ENCODE measurements around the gene YARS1.

DNA sequence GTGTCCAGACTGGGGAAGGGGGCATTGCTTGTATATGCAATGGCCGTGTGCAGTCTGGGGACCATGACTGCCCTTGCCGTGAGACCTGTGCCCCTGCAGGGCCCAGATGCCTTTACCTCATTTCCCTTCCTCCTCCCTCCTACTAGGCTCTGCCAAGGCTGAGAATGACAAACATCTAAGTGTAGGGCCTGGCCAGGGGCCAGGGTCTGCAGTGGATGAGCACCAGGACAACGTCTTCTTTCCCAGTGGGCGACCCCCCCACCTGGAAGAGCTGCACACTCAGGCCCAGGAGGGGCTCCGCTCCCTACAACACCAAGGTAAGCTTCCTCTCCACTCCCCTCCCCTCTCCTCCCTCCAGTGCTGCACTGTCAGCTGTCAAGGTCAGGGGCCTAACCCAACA, 49.5 kb downstream of the YARS1 start:
- TF ChIP-seq RFX5 (IDR thresholded peaks at IDR 0.05) (no peak), BHLHE40 (IDR thresholded peaks at IDR 0.05; ENCODE audit: low read depth, low read length) (no peak), CHD4 (IDR thresholded peaks at IDR 0.05; ENCODE audit: borderline replicate concordance) (no peak)
- TF ChIP-seq, protein P1, sequence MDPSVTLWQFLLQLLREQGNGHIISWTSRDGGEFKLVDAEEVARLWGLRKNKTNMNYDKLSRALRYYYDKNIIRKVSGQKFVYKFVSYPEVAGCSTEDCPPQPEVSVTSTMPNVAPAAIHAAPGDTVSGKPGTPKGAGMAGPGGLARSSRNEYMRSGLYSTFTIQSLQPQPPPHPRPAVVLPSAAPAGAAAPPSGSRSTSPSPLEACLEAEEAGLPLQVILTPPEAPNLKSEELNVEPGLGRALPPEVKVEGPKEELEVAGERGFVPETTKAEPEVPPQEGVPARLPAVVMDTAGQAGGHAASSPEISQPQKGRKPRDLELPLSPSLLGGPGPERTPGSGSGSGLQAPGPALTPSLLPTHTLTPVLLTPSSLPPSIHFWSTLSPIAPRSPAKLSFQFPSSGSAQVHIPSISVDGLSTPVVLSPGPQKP (IDR thresholded peaks at IDR 0.05; ENCODE audit: low read depth, low read length): no peak
- TF ChIP-seq, protein P2, sequence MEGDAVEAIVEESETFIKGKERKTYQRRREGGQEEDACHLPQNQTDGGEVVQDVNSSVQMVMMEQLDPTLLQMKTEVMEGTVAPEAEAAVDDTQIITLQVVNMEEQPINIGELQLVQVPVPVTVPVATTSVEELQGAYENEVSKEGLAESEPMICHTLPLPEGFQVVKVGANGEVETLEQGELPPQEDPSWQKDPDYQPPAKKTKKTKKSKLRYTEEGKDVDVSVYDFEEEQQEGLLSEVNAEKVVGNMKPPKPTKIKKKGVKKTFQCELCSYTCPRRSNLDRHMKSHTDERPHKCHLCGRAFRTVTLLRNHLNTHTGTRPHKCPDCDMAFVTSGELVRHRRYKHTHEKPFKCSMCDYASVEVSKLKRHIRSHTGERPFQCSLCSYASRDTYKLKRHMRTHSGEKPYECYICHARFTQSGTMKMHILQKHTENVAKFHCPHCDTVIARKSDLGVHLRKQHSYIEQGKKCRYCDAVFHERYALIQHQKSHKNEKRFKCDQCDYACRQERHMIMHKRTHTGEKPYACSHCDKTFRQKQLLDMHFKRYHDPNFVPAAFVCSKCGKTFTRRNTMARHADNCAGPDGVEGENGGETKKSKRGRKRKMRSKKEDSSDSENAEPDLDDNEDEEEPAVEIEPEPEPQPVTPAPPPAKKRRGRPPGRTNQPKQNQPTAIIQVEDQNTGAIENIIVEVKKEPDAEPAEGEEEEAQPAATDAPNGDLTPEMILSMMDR (IDR thresholded peaks at IDR 0.05): no peak
- TF ChIP-seq, protein P3, sequence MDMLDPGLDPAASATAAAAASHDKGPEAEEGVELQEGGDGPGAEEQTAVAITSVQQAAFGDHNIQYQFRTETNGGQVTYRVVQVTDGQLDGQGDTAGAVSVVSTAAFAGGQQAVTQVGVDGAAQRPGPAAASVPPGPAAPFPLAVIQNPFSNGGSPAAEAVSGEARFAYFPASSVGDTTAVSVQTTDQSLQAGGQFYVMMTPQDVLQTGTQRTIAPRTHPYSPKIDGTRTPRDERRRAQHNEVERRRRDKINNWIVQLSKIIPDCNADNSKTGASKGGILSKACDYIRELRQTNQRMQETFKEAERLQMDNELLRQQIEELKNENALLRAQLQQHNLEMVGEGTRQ (IDR thresholded peaks at IDR 0.05): no peak

All from A549 (cell line).